GM12874 (cell line): ENCODE results near the gene ROBO1.

Experiments
- CTCF ChIP-seq: IDR thresholded peaks from 2 replicates; pipeline ENCODE4 v1.5.1; 2011; ENCODE audit warnings: low read depth, mild to moderate bottlenecking, control low read depth, low read length, moderate library complexity; ENCODE audit not compliant: insufficient read depth

ROBO1 gene

GRCh38 chr3:79767905-79768267, at the start of gene ROBO1:
TSS of gene ROBO1 (minus strand) at chr3:79767998.
- no peak for TF ChIP-seq CTCF

- TF ChIP-seq CTCF = no peak
Observed at GRCh38 chr3:79817224-79817623, 49.4 kb upstream of the ROBO1 start.

- TF ChIP-seq CTCF = no peak
Observed at GRCh38 chr3:79815478-79815877, 47.7 kb upstream of the ROBO1 start.

- TF ChIP-seq CTCF = no peak
Observed at GRCh38 chr3:79810581-79810980, 42.8 kb upstream of the ROBO1 start.

- TF ChIP-seq CTCF = no peak
Observed at GRCh38 chr3:79810092-79810491, 42.3 kb upstream of the ROBO1 start.

GRCh38 chr3:79809106-79809505, 41.3 kb upstream of the ROBO1 start:
- TF ChIP-seq CTCF = no peak

GRCh38 chr3:79808515-79808914, 40.7 kb upstream of the ROBO1 start:
- no peak for TF ChIP-seq CTCF

- 0 out of 2 replicates have a peak, but pooled peaks have one; percentile 2 for TF ChIP-seq CTCF
Observed at GRCh38 chr3:79790177-79790576, 22.4 kb upstream of the ROBO1 start.
